CD4-positive, alpha-beta T cell treated with Interleukin-15 for 4 hours (primary cell): ENCODE measurements around the gene NOP16.

Experiments used
- DNase-seq: peaks from one replicate; pipeline ENCODE4 v3.0.0-alpha.2; 2020; ENCODE audit warnings: low spot score

Gene NOP16

DNA sequence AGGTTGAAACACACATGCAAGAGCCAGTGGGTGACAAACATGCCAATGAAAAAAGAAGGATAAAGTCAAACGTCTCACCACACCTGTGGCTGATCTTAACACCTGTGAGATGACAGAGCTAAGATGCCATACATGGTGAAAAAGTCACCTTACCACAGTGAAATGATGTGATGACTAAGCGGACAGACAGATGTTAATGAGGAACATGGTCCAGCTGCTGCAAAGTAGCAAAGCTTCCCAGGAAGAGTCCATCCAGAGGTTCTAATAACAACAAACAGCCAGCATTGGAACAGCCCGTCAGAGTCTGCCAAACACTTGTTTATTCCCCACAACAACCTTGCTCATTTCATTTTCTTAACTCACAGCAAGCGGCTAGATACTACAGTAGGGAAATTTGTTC lies 28.7 kb downstream of the NOP16 start:
- DNase-seq = no peak

DNA sequence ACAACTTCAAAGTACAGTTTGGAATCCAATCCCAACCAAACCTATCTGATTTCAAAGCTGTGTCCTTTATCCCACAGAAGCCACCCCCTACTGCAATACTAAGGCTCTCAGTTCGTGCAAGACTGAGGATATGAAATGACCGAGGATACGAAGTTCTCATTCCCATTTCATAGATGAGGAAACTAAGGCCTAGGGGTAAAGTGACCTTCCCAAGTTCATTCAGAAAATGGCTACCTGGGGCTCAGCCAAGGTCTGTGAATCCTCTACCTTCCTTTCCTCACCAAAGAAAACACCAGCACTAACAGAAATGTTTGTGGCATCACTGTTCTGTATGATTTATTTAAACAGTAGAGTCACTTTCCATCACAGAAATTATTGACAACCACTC lies 32.2 kb downstream of the NOP16 start:
- DNase-seq = no peak

DNA sequence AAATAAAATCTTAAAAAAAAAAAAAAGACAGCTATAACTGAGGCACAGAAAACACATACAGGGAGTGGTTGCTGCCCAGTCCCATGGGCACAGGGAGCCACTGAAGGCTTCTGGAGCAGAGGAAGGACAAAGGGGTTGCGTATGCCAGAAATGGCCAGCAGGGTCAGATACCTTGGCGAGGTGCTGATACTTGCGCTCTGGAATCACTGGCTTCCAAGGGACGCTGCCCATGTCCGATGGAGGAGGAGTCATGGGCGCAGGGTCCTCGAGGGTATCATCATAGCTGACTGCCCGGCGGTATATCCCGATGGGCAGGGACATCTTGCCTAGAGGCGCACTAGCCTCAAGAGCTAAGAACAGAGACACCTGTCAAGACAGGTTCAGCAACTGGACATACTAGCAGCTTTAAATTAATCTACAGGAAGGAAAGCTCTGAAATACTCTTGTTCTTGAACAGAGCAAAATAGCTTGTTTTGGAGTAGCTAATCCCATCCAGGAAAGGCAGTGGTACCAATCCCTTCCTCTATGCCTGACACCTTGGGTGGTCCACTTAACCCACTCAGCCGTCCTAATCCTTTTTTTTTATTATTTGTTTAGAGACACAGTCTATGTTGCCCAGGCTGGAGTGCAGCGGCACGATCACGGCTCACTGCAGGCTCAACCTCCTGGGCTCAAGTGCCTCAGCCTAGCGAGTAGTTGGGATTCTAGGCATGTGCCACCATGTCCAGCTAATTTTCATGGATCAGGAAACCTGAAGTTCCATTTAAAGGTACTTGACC lies 32.8 kb downstream of the NOP16 start:
- no peak for DNase-seq

DNA sequence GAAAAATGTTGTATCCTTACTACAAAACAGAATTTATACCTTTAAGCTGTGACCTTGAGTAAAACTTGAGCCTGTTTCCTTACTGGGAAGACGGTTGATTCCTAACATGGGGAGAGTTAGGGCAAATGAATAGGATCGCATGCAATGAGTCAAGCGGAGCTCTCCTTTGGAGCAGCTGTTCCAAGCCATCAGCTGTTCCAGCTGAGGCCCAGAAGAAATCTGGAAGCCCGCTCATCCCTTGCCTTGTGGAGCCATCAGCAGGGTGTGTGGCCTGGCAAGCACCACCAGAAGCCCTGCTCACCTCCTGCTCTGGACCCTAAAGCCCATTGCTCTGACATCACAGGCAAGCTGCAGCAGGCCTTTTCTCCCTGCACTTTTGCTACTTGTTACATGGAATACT lies 34.9 kb downstream of the NOP16 start:
- no peak for DNase-seq

DNA sequence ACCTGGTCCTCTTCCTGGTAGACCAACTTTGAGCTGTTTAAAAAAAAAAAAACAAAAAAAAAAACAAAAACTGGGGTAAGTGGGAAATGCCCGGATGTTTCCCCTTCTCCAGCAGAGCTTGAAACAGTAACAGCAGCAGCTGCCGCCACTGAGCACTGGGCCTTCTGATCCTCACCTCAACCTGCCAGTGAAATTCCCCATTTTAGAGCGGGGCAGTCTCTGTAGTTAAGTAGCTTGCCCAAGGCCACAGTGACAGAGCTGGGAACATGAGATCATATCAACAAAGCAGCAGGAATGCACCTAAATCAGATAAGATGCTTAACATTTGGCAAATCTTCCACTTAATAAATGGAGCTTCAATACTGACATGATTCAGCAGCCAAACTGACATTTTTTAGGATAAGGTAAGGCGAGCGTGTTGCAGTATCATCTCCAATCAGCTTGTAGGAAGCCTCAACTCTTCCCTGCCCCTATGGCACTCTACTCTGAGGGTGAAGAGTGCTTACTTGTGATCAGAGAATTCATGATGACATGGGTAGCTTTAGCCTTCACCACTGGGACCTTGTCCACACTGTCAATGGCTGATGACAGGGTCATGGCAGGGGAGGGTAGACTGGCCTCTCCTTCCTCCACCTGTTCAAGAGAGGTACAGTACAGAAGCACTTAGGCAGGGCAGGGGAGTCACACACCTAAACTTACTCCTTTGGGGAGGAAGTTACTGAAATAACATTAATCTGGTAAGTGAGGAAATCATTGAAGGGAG lies 36.1 kb downstream of the NOP16 start:
- DNase-seq = no peak

DNA sequence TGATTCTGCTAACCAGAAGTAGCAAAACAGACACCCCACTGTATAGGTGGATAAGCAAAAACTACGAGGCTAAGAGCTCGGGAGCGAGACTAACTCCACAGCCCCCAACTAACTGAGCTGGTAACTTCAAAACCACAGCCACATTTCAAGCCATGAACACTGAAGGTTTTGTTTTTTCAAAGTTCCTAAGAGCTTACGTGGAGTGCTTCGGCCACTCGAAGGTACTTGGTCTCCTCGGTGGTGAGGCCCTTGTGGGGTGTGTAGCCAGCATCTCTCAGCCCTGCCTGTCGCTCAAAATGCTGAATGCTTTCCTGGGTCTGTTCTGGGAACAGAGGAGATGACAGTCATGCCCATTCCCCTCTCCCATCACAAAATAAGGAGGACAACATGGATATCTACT lies 38.0 kb downstream of the NOP16 start:
- DNase-seq = no peak

DNA sequence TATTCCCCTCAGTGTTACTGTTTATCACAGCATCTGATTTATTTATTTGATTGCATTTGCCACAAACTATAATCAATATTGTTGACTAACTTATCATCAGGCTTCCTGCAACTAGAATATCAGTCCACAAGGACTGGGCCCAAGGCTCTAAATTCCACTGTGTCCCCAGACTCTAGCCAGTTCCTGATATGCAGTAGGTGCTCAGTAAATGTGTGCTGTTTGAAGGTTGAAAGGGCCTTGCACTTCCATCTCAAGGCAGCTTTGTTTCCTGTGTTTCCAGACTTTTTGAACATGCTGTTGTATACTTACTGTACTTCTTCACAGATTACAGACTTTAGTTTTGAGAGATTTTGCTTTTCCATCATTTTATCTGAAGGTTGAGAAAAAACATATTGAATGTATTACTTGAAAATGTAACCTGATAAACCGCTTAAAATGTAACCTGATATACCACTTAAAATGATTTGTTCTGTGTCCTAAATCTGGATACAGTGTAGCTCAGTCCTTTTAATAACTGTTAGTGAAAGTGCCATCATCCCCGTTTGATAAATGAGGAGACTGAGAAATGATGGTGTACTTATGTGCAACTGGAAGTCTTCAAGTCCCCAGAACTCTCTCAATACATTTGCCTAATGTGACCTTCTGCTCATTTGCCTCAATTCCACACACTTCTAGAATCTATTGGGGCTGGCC lies 45.5 kb downstream of the NOP16 start:
- no peak for DNase-seq

DNA sequence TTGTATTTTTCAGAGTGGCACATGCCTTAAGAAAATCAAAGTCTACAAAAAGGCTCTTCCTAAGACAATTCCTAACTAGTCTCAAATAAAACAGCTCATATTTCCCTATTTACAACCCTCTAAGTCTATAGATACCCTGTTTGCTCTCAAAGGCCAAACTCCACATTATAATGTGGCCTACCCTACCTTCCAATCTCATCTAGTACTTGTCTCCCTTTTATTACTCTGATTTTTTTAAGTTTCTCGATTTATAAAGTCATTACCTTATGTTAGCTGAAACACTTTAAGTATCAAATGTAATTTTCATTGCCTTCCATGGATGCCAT lies 46.3 kb downstream of the NOP16 start:
- DNase-seq = no peak

DNA sequence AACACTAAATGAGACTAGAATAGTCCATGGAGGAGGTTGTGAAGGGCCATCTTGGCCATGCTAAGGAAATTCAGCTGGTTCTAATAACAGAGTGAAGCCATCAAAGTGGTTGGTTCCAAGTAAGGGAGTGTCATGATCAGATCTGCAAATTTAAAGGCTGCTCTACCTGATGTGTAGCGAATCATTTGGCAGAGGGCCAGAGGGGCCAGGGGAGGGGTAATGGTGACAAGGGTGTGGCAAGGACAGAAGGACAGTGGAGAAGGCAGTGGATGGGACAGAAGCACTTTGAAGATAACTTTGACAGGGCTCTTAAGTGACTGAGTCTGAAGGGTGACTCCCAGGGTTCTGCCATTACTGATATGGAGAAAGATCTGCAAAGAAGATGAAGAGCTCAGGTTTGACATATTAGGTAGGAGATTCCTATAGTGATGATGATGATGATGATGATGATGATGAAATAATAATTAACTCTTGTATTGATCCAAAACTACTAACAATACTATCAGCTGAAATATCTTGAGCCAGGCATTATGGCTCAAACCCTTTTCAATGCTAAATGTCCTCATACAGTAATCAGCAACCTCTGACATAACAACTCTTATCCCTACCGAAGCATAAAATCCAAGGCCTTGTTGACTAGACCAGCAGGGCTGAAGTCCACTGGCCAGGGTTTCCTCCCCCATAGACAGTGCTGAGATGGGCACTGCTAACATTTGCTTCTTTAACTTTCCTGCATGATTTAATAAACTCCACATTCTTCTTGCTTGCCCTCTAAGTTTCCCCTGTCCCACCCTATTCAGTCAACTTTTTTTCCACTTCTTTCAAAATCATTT lies 46.9 kb downstream of the NOP16 start:
- no peak for DNase-seq

DNA sequence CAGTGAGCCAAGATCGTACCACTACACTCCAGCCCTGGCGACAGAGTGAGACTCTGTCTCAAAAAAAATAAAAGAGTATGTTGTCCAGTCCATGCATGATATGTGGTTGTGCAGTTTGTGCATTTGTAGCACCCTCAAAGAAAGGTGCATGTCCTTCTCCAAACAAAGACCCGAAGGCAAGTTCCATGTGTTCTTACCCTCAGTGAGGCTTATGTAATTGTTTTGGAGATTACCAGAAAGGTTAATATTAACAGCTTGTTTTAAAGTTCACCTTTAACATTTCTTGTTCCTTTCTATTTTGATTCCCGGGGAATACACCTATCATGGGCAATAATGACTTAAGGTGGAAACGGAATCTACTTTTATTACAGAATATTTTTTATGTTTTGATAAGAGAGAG lies 49.1 kb downstream of the NOP16 start:
- no peak for DNase-seq

DNA sequence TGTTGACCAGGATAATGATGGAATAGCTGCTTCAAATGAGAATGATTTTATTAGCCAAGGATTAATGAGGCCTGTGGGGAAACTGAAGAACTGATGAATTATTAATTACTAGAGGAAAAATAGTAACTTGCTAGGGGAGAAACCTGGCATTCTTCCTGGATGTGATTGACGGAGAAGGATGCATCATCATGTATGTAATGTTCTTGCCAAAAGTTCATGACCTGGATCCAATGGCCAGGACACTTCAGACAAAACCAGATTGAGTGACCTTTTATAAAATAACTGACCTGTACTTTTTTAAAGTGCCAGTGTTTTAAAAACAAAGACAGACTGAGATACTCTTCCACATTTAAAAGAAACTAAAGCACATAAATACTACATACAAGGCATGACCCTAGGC lies 50.5 kb downstream of the NOP16 start:
- DNase-seq = no peak

DNA sequence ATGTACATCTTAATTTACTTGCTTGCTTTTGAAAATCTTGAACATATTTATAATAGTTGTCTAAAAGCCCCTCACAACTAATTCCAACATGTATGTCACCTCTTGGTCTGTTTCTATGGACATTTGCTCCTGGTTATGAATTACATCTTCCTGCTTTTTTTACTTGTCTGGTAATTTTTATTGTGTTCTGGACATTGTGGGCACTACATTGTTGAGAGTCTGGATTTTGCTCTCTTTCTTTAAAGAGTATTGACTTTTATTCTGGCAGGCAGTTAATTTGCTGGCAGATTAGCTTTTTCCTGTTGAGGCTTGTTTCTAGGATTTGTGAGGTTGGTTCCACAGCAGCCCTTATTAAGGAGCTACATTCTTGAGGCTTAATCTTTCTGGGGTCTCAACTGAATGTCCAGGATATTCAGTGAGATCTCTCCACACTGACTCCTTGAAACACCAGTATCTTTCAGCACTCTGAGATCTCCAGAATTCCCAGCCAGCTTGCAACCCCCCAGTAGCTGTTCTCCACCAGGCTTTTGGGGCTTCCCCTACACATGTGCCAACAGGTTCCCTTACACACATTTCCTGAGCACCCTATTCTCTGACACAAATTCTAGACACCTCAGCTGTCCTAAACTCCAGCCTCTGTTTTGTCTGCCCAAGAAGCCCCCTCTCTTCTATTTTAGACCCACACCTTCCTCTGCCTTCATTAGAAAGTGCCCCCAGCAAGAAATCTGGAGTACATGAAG lies 54.2 kb downstream of the NOP16 start:
- DNase-seq = no peak
